Right lobe of liver (tissue), 4 donors: ENCODE measurements around the gene C1orf115.
"Not testable (repeated sequence)": the region's sequence is repeated elsewhere in the genome, so short reads cannot be mapped to it uniquely, and the experiment has no call there.

Experiments used
- POLR2A ChIP-seq: fragments of 450-650 bp; IDR thresholded peaks from one replicate; pipeline ENCODE4 v1.6.1; 2017; ENCODE audit warnings: antibody characterized with exemption, mild to moderate bottlenecking
- TF ChIP-seq, protein P1 (sequence below), 4 donors: fragments of 200-600 bp in 3 of 4; fragments of 450-650 bp in 1 of 4; IDR thresholded peaks; one replicate each; pipeline versions ENCODE4 v1.5.1 to v1.8.0; 2016 to 2022; ENCODE audit warnings: antibody characterized with exemption in 4 of 4, mild to moderate bottlenecking in 2 of 4
- donor health status: DM: no; HTN: no; CAD: no.
- donor health status: DM: no; HTN: no; CAD: no.
- donor health status: DM: no; HTN: yes; CAD: no.

- TF ChIP-seq, protein P1, sequence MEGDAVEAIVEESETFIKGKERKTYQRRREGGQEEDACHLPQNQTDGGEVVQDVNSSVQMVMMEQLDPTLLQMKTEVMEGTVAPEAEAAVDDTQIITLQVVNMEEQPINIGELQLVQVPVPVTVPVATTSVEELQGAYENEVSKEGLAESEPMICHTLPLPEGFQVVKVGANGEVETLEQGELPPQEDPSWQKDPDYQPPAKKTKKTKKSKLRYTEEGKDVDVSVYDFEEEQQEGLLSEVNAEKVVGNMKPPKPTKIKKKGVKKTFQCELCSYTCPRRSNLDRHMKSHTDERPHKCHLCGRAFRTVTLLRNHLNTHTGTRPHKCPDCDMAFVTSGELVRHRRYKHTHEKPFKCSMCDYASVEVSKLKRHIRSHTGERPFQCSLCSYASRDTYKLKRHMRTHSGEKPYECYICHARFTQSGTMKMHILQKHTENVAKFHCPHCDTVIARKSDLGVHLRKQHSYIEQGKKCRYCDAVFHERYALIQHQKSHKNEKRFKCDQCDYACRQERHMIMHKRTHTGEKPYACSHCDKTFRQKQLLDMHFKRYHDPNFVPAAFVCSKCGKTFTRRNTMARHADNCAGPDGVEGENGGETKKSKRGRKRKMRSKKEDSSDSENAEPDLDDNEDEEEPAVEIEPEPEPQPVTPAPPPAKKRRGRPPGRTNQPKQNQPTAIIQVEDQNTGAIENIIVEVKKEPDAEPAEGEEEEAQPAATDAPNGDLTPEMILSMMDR (IDR thresholded peaks at IDR 0.05), result not testable (repeated sequence)
- not testable (repeated sequence) for TF ChIP-seq POLR2A
Measured at GRCh38 chr1:220683716-220684115, 6.4 kb upstream of the C1orf115 start.
